ENCODE measurements around the gene TMPRSS3.

DNA sequence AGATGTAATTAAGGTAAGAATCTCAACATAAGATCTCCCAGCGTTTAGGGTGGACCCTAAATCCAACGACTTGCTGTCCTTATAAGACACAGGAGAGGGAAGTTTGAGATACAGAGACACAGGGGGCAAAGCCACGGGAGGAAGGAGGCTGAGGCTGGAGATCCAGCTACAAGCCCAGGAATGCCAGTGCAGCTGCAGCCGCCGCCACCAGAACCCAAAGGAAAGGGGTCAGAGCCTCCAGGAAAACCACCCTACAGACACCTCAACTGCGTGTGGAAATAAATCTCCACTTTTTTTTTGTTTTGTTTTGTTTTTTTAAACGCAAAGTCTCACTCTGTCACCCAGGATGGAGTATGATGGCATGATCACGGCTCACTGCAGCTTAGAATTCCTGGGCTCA is 17.4 kb downstream of the TMPRSS3 start:
- TF ChIP-seq YY1 (IDR thresholded peaks at IDR 0.05; ENCODE audit: insufficient read depth, insufficient read length) (no peak), ZNF274 (IDR thresholded peaks at IDR 0.05; ENCODE audit: low read depth, low read length) (no peak), SUZ12 (IDR thresholded peaks at IDR 0.05; ENCODE audit: extremely low read depth, insufficient read depth, insufficient read length) (no peak)

Data from NT2/D1 (cell line).